Activated CD8-positive, alpha-beta memory T cell treated with anti-CD3 and anti-CD28 coated beads, Interleukin-2, amount 10 ng/mL, durations not matched to agents 7 days and 5 days (primary cell): ENCODE data around the gene ARHGEF12. TPM values are rescaled to one million over a fixed set of nuclear protein-coding genes. Genes with fewer than 3 reads are reported as not detected.

Source experiments
- ATAC-seq: fragments of 150-1000 bp; cut with Tn5 transposase; one replicate; pipeline ENCODE4 v1.10.0; 2021; ENCODE audit warnings: moderate library complexity
- CTCF ChIA-PET: fragments of 350-600 bp; sonication (Branson Sonifier 250); formaldehyde crosslinking; loops from one replicate; lab custom pipeline; 2021; ENCODE audit warnings: antibody characterized with exemption; lab: Charles Lee
- DNase-seq: peaks from one replicate; pipeline ENCODE4 v3.0.0-alpha.2; 2020
- H3K27ac Mint-ChIP-seq: one replicate; pipeline ENCODE4 v1.8.0; 2021; ENCODE audit warnings: mild to moderate bottlenecking, mixed read lengths
- H3K27me3 Mint-ChIP-seq: one replicate; pipeline ENCODE4 v1.8.0; 2021; ENCODE audit warnings: mixed read lengths
- H3K36me3 Mint-ChIP-seq: one replicate; pipeline ENCODE4 v1.8.0; 2021; ENCODE audit warnings: mild to moderate bottlenecking, mixed read lengths
- H3K4me1 Mint-ChIP-seq: one replicate; pipeline ENCODE4 v1.8.0; 2021; ENCODE audit warnings: mixed read lengths
- H3K4me3 Mint-ChIP-seq: one replicate; pipeline ENCODE4 v1.8.0; 2021; ENCODE audit warnings: mild to moderate bottlenecking, moderate library complexity, mixed read lengths
- H3K9me3 Mint-ChIP-seq: one replicate; pipeline ENCODE4 v1.8.0; 2022; ENCODE audit warnings: low read depth, mixed read lengths
- total RNA-seq, 2 experiments: library from RNA; stranded (reverse); gene quantifications; one replicate each; pipeline ENCODE4 v1.2.3, GENCODE V29; 2021

Gene ARHGEF12
- total RNA-seq, 2 experiments from 2014 or later = 44.6 to 61.1 TPM

GRCh38 chr11:120303004-120303637 lies 33.1 kb upstream of the ARHGEF12 start:
- ATAC-seq (peak; percentile 95), DNase-seq (peak; percentile 81)
- Mint-ChIP-seq H3K4me3 (no peak overlapping the region), H3K36me3 (no peaks in the 10 kb centered on the region), H3K27ac (no peak overlapping the region), H3K27me3 (peaks cover 54% of the 10 kb centered on the region), H3K4me1 (peaks cover 9% of the 10 kb centered on the region), H3K9me3 (no peaks in the 10 kb centered on the region)
- CTCF ChIA-PET = interaction anchor here (0.6 to 14.7 kb wide), 48 partner anchors 9 to 629 kb away, joined by 3 to 475 read pairs (median 4); partner anchors contain the start of genes ARHGEF12, NECTIN1 and POU2F3

- H3K36me3 Mint-ChIP-seq = no peaks in the 10 kb centered on the region
- ATAC-seq = no peak
- H3K4me3 Mint-ChIP-seq = no peak overlapping the region
- peaks cover 9% of the 10 kb centered on the region for H3K4me1 Mint-ChIP-seq
- no peak for DNase-seq
- no peaks in the 10 kb centered on the region for H3K9me3 Mint-ChIP-seq
- H3K27ac Mint-ChIP-seq = no peak overlapping the region
- CTCF ChIA-PET = interaction anchor here (1.0 to 14.7 kb wide), 11 partner anchors 10 to 136 kb away, joined by 3 to 475 read pairs (median 12); partner anchors contain the start of genes ARHGEF12 and POU2F3
- peaks cover 40% of the 10 kb centered on the region for H3K27me3 Mint-ChIP-seq
Measured at GRCh38 chr11:120304526-120304925, 31.7 kb upstream of the ARHGEF12 start.

- DNase-seq = no peak
- CTCF ChIA-PET = interaction anchor here (1.0 to 14.7 kb wide), 3 partner anchors 70 to 137 kb away, joined by 3 to 475 read pairs (median 4); partner anchors contain the start of gene POU2F3
- H3K9me3 Mint-ChIP-seq = no peaks in the 10 kb centered on the region
- no peak overlapping the region for H3K4me3 Mint-ChIP-seq
- H3K27me3 Mint-ChIP-seq = peaks cover 35% of the 10 kb centered on the region
- H3K36me3 Mint-ChIP-seq = no peaks in the 10 kb centered on the region
- ATAC-seq = no peak
- no peak overlapping the region for H3K27ac Mint-ChIP-seq
- peaks cover 9% of the 10 kb centered on the region for H3K4me1 Mint-ChIP-seq
Measured at GRCh38 chr11:120305286-120305685, 30.9 kb upstream of the ARHGEF12 start.

GRCh38 chr11:120306519-120307242 lies 29.5 kb upstream of the ARHGEF12 start:
- Mint-ChIP-seq H3K27ac (no peak overlapping the region), H3K27me3 (peaks cover 25% of the 10 kb centered on the region), H3K4me3 (no peak overlapping the region), H3K4me1 (peaks cover 9% of the 10 kb centered on the region), H3K36me3 (no peaks in the 10 kb centered on the region), H3K9me3 (no peaks in the 10 kb centered on the region)
- ATAC-seq (no peak), DNase-seq (no peak)
- CTCF ChIA-PET = interaction anchor here (1.3 to 14.7 kb wide), 2 partner anchors 28 to 71 kb away, joined by 3 to 475 read pairs; partner anchors contain the start of gene POU2F3

- CTCF ChIA-PET = interaction anchor here (14.7 kb wide), 1 partner anchor 72 kb away, joined by 475 read pairs; the partner anchor contains the start of gene POU2F3
- no peak overlapping the region for H3K27ac Mint-ChIP-seq
- no peak for ATAC-seq
- no peaks in the 10 kb centered on the region for H3K9me3 Mint-ChIP-seq
- H3K27me3 Mint-ChIP-seq = peaks cover 19% of the 10 kb centered on the region
- no peak overlapping the region for H3K4me3 Mint-ChIP-seq
- no peaks in the 10 kb centered on the region for H3K36me3 Mint-ChIP-seq
- H3K4me1 Mint-ChIP-seq = peaks cover 9% of the 10 kb centered on the region
- no peak for DNase-seq
Measured at GRCh38 chr11:120307476-120307875, 28.7 kb upstream of the ARHGEF12 start.

- Mint-ChIP-seq H3K27me3 (peaks cover 16% of the 10 kb centered on the region), H3K4me3 (no peak overlapping the region), H3K4me1 (peaks cover 9% of the 10 kb centered on the region), H3K36me3 (no peaks in the 10 kb centered on the region), H3K27ac (no peak overlapping the region), H3K9me3 (no peaks in the 10 kb centered on the region)
- CTCF ChIA-PET = interaction anchor here (0.6 to 1.6 kb wide), 2 partner anchors 70 to 73 kb away, joined by 4 to 10 read pairs; no protein-coding TSS in a partner anchor
- ATAC-seq (no peak), DNase-seq (no peak)
Measured at GRCh38 chr11:120308081-120308480, 28.1 kb upstream of the ARHGEF12 start.

GRCh38 chr11:120310870-120311269 lies 25.3 kb upstream of the ARHGEF12 start:
- Mint-ChIP-seq H3K36me3 (no peaks in the 10 kb centered on the region), H3K27ac (no peak overlapping the region), H3K27me3 (peaks cover 2% of the 10 kb centered on the region), H3K9me3 (no peaks in the 10 kb centered on the region), H3K4me1 (no peaks in the 10 kb centered on the region), H3K4me3 (no peak overlapping the region)
- no peak for ATAC-seq
- CTCF ChIA-PET = interaction anchor here (1.4 kb wide), 1 partner anchor 75 kb away, joined by 3 read pairs; no protein-coding TSS in a partner anchor
- DNase-seq = no peak

- ATAC-seq (no peak), DNase-seq (no peak)
- Mint-ChIP-seq H3K27ac (no peak overlapping the region), H3K4me1 (no peaks in the 10 kb centered on the region), H3K4me3 (no peak overlapping the region), H3K27me3 (peaks cover 20% of the 10 kb centered on the region), H3K9me3 (no peaks in the 10 kb centered on the region), H3K36me3 (no peaks in the 10 kb centered on the region)
- CTCF ChIA-PET = interaction anchor here (1.2 to 2.2 kb wide), 3 partner anchors 11 to 66 kb away, joined by 3 to 14 read pairs (median 4); no protein-coding TSS in a partner anchor
Measured at GRCh38 chr11:120314861-120315260, 21.4 kb upstream of the ARHGEF12 start.

GRCh38 chr11:120316880-120317688 lies 19.1 kb upstream of the ARHGEF12 start:
- ATAC-seq (no peak), DNase-seq (peak; percentile 15)
- peaks cover 28% of the 10 kb centered on the region for H3K27me3 Mint-ChIP-seq
- H3K4me3 Mint-ChIP-seq = no peak overlapping the region
- CTCF ChIA-PET = interaction anchor here (1.1 to 1.7 kb wide), 3 partner anchors 14 to 16 kb away, joined by 3 to 4 read pairs (median 4); no protein-coding TSS in a partner anchor
- no peaks in the 10 kb centered on the region for H3K4me1 Mint-ChIP-seq
- H3K36me3 Mint-ChIP-seq = no peaks in the 10 kb centered on the region
- no peak overlapping the region for H3K27ac Mint-ChIP-seq
- no peaks in the 10 kb centered on the region for H3K9me3 Mint-ChIP-seq

- Mint-ChIP-seq H3K27me3 (peaks cover 29% of the 10 kb centered on the region), H3K27ac (no peak overlapping the region), H3K4me1 (no peaks in the 10 kb centered on the region), H3K4me3 (no peak overlapping the region), H3K36me3 (no peaks in the 10 kb centered on the region), H3K9me3 (no peaks in the 10 kb centered on the region)
- DNase-seq (no peak), ATAC-seq (no peak)
- CTCF ChIA-PET = interaction anchor here (1.1 to 1.7 kb wide), 3 partner anchors 15 to 84 kb away, joined by 3 to 4 read pairs (median 4); no protein-coding TSS in a partner anchor
Measured at GRCh38 chr11:120317689-120318480, 18.3 kb upstream of the ARHGEF12 start.

- peaks cover 35% of the 10 kb centered on the region for H3K27me3 Mint-ChIP-seq
- ATAC-seq (no peak), DNase-seq (peak; percentile 19)
- H3K9me3 Mint-ChIP-seq = no peaks in the 10 kb centered on the region
- H3K27ac Mint-ChIP-seq = no peak overlapping the region
- CTCF ChIA-PET = interaction anchor here (1.1 kb wide), 1 partner anchor 85 kb away, joined by 4 read pairs; no protein-coding TSS in a partner anchor
- no peak overlapping the region for H3K4me3 Mint-ChIP-seq
- no peaks in the 10 kb centered on the region for H3K36me3 Mint-ChIP-seq
- no peaks in the 10 kb centered on the region for H3K4me1 Mint-ChIP-seq
Measured at GRCh38 chr11:120318906-120319305, 17.3 kb upstream of the ARHGEF12 start.
